HepG2 (cell line): Measurements from ENCODE around the gene AFF4. TPM values are rescaled to one million over a fixed set of nuclear protein-coding genes. Genes with fewer than 3 reads are reported as not detected.

Experiments used
- ATAD3A ChIP-seq: sonication (generic); formaldehyde crosslinking; IDR thresholded peaks from 2 replicates; pipeline ENCODE4 v1.4.0; 2020; ENCODE audit warnings: missing genetic modification reagents
- FOXK2 ChIP-seq: fragments of 450-650 bp; IDR thresholded peaks from 2 replicates; pipeline ENCODE4 v1.6.1; 2016
- KDM1A ChIP-seq: IDR thresholded peaks from 2 replicates; pipeline ENCODE4 v1.6.1; 2016; ENCODE audit warnings: missing compliant biosample characterization
- KDM3A ChIP-seq: IDR thresholded peaks from 2 replicates; pipeline ENCODE4 v1.6.1; 2018; ENCODE audit warnings: low read depth, missing compliant biosample characterization
- MED1 ChIP-seq: sonication (generic); formaldehyde crosslinking; IDR thresholded peaks from 2 replicates; pipeline ENCODE4 v1.4.0; 2020; ENCODE audit warnings: missing genetic modification reagents
- NCOR1 ChIP-seq: fragments of 200-600 bp; sonication (generic); IDR thresholded peaks from 2 replicates; pipeline ENCODE4 v1.7.0; 2017; ENCODE audit warnings: antibody characterized with exemption, low read length, borderline replicate concordance
- NONO ChIP-seq, 2 experiments: fragments of 450-650 bp in 1 of 2; sonication (generic) in 1 of 2; formaldehyde crosslinking in 1 of 2; IDR thresholded peaks in 1 of 2; conservative IDR thresholded peaks in 1 of 2; 2 replicates each; pipeline versions ENCODE4 v1.6.1 to v1.8.0; 2017 to 2022; ENCODE audit warnings: mild to moderate bottlenecking in 1 of 2, missing genetic modification reagents in 1 of 2, moderate library complexity in 1 of 2
- PHF21A ChIP-seq: sonication (generic); formaldehyde crosslinking; IDR thresholded peaks from 2 replicates; pipeline ENCODE4 v1.5.0; 2020; ENCODE audit warnings: mild to moderate bottlenecking, missing genetic modification reagents
- RBFOX2 ChIP-seq: fragments of 200-400 bp; formaldehyde crosslinking; IDR thresholded peaks from 2 replicates; pipeline ENCODE4 v1.6.1; 2017; ENCODE audit warnings: low read depth, mild to moderate bottlenecking, low read length
- RNF2 ChIP-seq: fragments of 450-650 bp; conservative IDR thresholded peaks from 2 replicates; pipeline ENCODE4 v1.6.1; 2016; ENCODE audit warnings: low read depth
- TCF7 ChIP-seq: sonication (generic); IDR thresholded peaks from 2 replicates; pipeline ENCODE4 v1.6.1; 2016; ENCODE audit warnings: antibody characterized with exemption, low read depth
- TIGD3 ChIP-seq: sonication (generic); formaldehyde crosslinking; IDR thresholded peaks from 2 replicates; pipeline ENCODE4 v1.5.1; 2020; ENCODE audit warnings: mild to moderate bottlenecking, missing genetic modification reagents, borderline replicate concordance
- ZNF205 ChIP-seq: IDR thresholded peaks from 2 replicates; pipeline ENCODE4 v1.6.1; 2018; ENCODE audit warnings: missing biosample characterization, missing genetic modification reagents
- ZSCAN9 ChIP-seq: IDR thresholded peaks from 2 replicates; pipeline ENCODE4 v1.6.1; 2016; ENCODE audit warnings: borderline replicate concordance
- polyA plus RNA-seq, 8 experiments: library from polyadenylated mRNA; depleted of rRNA in 3 of 8; stranded (reverse) in 7 of 8; unstranded in 1 of 8; fragments of >200 nt; fragmentation: Illumina TruSeq in 4 of 8; extraction: Trizol in 4 of 8; gene quantifications; 2 replicates each; pipeline versions ENCODE4 v1.2.1 to v1.2.3, GENCODE V29; 2011 to 2016; ENCODE audit warnings: low read depth in 4 of 8, missing spikeins in 1 of 8, mixed read lengths in 1 of 8; ENCODE audit not compliant: insufficient read depth in 1 of 8
- total RNA-seq, 5 experiments: library from RNA; depleted of rRNA; stranded (reverse); fragments of >200 nt; fragmentation: Illumina TruSeq; extraction: Trizol; gene quantifications; 2 replicates each; pipeline ENCODE4 v1.2.3, GENCODE V29; 2016; ENCODE audit warnings: low read depth in 1 of 5
- TF ChIP-seq, protein P1 (sequence below): IDR thresholded peaks from 2 replicates; pipeline ENCODE4 v1.6.1; 2016; ENCODE audit warnings: low read depth, missing genetic modification reagents, missing compliant biosample characterization
- TF ChIP-seq, protein P2 (sequence below): IDR thresholded peaks from 2 replicates; pipeline ENCODE4 v1.6.1; 2016; ENCODE audit warnings: missing compliant biosample characterization, missing genetic modification reagents, borderline replicate concordance
- TF ChIP-seq, protein P3 (sequence below): sonication (generic); formaldehyde crosslinking; IDR thresholded peaks from 2 replicates; pipeline ENCODE4 v1.5.1; 2020; ENCODE audit warnings: missing genetic modification reagents, mild to moderate bottlenecking, borderline replicate concordance

Gene AFF4
- total and polyA plus RNA-seq, 2 of the 13 experiments (the other 11 are each of a cell fraction or from before 2014, with no cell fraction given): 22.1 to 25.5 TPM

GRCh38 chr5:132963171-132964104 is at the start of gene AFF4 (continued):
- TF ChIP-seq, protein P1, sequence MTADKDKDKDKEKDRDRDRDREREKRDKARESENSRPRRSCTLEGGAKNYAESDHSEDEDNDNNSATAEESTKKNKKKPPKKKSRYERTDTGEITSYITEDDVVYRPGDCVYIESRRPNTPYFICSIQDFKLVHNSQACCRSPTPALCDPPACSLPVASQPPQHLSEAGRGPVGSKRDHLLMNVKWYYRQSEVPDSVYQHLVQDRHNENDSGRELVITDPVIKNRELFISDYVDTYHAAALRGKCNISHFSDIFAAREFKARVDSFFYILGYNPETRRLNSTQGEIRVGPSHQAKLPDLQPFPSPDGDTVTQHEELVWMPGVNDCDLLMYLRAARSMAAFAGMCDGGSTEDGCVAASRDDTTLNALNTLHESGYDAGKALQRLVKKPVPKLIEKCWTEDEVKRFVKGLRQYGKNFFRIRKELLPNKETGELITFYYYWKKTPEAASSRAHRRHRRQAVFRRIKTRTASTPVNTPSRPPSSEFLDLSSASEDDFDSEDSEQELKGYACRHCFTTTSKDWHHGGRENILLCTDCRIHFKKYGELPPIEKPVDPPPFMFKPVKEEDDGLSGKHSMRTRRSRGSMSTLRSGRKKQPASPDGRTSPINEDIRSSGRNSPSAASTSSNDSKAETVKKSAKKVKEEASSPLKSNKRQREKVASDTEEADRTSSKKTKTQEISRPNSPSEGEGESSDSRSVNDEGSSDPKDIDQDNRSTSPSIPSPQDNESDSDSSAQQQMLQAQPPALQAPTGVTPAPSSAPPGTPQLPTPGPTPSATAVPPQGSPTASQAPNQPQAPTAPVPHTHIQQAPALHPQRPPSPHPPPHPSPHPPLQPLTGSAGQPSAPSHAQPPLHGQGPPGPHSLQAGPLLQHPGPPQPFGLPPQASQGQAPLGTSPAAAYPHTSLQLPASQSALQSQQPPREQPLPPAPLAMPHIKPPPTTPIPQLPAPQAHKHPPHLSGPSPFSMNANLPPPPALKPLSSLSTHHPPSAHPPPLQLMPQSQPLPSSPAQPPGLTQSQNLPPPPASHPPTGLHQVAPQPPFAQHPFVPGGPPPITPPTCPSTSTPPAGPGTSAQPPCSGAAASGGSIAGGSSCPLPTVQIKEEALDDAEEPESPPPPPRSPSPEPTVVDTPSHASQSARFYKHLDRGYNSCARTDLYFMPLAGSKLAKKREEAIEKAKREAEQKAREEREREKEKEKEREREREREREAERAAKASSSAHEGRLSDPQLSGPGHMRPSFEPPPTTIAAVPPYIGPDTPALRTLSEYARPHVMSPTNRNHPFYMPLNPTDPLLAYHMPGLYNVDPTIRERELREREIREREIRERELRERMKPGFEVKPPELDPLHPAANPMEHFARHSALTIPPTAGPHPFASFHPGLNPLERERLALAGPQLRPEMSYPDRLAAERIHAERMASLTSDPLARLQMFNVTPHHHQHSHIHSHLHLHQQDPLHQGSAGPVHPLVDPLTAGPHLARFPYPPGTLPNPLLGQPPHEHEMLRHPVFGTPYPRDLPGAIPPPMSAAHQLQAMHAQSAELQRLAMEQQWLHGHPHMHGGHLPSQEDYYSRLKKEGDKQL: 0 out of 2 replicates have a peak, but pooled peaks have one; percentile 36
- no peak for TF ChIP-seq TCF7
- TF ChIP-seq KDM1A: no peak
- TF ChIP-seq RBFOX2: peak; percentile 97
- TF ChIP-seq KDM3A (CRISPR knock-in tag): peak; percentile 86; the same call in 1 of the 2 replicates
- peak; percentile 75; the same call in 1 of the 2 replicates for TF ChIP-seq MED1
- no peak for TF ChIP-seq ATAD3A (CRISPR knock-in tag)
- TF ChIP-seq, protein P2, sequence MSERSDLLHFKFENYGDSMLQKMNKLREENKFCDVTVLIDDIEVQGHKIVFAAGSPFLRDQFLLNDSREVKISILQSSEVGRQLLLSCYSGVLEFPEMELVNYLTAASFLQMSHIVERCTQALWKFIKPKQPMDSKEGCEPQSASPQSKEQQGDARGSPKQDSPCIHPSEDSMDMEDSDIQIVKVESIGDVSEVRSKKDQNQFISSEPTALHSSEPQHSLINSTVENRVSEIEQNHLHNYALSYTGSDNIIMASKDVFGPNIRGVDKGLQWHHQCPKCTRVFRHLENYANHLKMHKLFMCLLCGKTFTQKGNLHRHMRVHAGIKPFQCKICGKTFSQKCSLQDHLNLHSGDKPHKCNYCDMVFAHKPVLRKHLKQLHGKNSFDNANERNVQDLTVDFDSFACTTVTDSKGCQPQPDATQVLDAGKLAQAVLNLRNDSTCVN (CRISPR knock-in tag): peak; percentile 75
- no peak for TF ChIP-seq NONO (IDR thresholded peaks at IDR 0.05)
- TF ChIP-seq NONO (CRISPR knock-in tag; conservative IDR thresholded peaks at IDR 0.05): peak; percentile 76
- TF ChIP-seq NCOR1: peak; percentile 35; the same call in 1 of the 2 replicates
- peak; percentile 53 for TF ChIP-seq ZNF205 (CRISPR knock-in tag)
- peak; percentile 88 for TF ChIP-seq ZSCAN9
- TF ChIP-seq PHF21A (CRISPR knock-in tag): peak; percentile 74
- peak; percentile 25; the same call in 1 of the 2 replicates for TF ChIP-seq TIGD3 (CRISPR knock-in tag)
- TF ChIP-seq FOXK2: peak; percentile 28; the same call in 1 of the 2 replicates
- peak; percentile 56; the same call in 1 of the 2 replicates for TF ChIP-seq RNF2
- TF ChIP-seq, protein P3, sequence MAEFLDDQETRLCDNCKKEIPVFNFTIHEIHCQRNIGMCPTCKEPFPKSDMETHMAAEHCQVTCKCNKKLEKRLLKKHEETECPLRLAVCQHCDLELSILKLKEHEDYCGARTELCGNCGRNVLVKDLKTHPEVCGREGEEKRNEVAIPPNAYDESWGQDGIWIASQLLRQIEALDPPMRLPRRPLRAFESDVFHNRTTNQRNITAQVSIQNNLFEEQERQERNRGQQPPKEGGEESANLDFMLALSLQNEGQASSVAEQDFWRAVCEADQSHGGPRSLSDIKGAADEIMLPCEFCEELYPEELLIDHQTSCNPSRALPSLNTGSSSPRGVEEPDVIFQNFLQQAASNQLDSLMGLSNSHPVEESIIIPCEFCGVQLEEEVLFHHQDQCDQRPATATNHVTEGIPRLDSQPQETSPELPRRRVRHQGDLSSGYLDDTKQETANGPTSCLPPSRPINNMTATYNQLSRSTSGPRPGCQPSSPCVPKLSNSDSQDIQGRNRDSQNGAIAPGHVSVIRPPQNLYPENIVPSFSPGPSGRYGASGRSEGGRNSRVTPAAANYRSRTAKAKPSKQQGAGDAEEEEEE (CRISPR knock-in tag): no peak
